Measurements from ENCODE around the gene IFT81. TPM values are rescaled to one million over a fixed set of nuclear protein-coding genes. Genes with fewer than 3 reads are reported as not detected.
A peak's percentile ranks its signal among the peaks of the same experiment; 100 is the strongest.

Gene IFT81
- total and polyA plus RNA-seq, 2 of the 13 experiments (the other 11 are each of a cell fraction or from before 2014, with no cell fraction given) = 4.2 to 13.0 TPM

- TF ChIP-seq NR0B2 (CRISPR knock-in tag; IDR thresholded peaks at IDR 0.05) (no peak), GATA4 (IDR thresholded peaks at IDR 0.05; ENCODE audit: borderline replicate concordance, low read depth) (no peak; the same call in 1 of the 2 replicates), ZNF761 (CRISPR knock-in tag; conservative IDR thresholded peaks at IDR 0.05) (peak; percentile 43; the same call in 1 of the 2 replicates), ZNF34 (CRISPR knock-in tag; IDR thresholded peaks at IDR 0.05; ENCODE audit: borderline replicate concordance) (no peak), PRDM4 (CRISPR knock-in tag; IDR thresholded peaks at IDR 0.05; ENCODE audit: borderline replicate concordance) (no peak), CCDC6 (CRISPR knock-in tag; IDR thresholded peaks at IDR 0.05) (0 out of 2 replicates have a peak, but pooled peaks have one; percentile 69), RERE (CRISPR knock-in tag; IDR thresholded peaks at IDR 0.05; ENCODE audit: low read depth) (peak; percentile 37; the same call in 1 of the 2 replicates), ZKSCAN1 (IDR thresholded peaks at IDR 0.05; ENCODE audit: low read length) (no peak), NFE2L2 (IDR thresholded peaks at IDR 0.05; ENCODE audit: low read length) (no peak), ZNF501 (CRISPR knock-in tag; IDR thresholded peaks at IDR 0.05) (peak; percentile 75), PHF5A (CRISPR knock-in tag; IDR thresholded peaks at IDR 0.05; ENCODE audit: low read depth, unreplicated experiment) (no peak), HMG20B (CRISPR knock-in tag; conservative IDR thresholded peaks at IDR 0.05) (no peak), ATF3 (CRISPR knock-in tag; IDR thresholded peaks at IDR 0.05) (no peak), ZNF773 (CRISPR knock-in tag; IDR thresholded peaks at IDR 0.05; ENCODE audit: borderline replicate concordance) (no peak), SRSF4 (IDR thresholded peaks at IDR 0.05; ENCODE audit: low read depth, low read length, poor library complexity, severe bottlenecking) (no peak), ZNF775 (CRISPR knock-in tag; IDR thresholded peaks at IDR 0.05; ENCODE audit: borderline replicate concordance) (no peak), ZBTB14 (CRISPR knock-in tag; IDR thresholded peaks at IDR 0.05) (no peak), ZNF329 (CRISPR knock-in tag; IDR thresholded peaks at IDR 0.05; ENCODE audit: low read depth) (no peak), ZNF530 (CRISPR knock-in tag; IDR thresholded peaks at IDR 0.05; ENCODE audit: low read depth) (no peak)
These were observed 123.4 kb downstream of the IFT81 start (continued) for GRCh38 chr12:110247340-110248095.

All from HepG2 (cell line).